Hematopoietic multipotent progenitor cell treated with erythropoietin and hydrocortisone succinate and interleukin-3 and kit ligand, for 15 days (in vitro differentiated cells): ENCODE data around the gene PPIL6.

ENCODE experiments used
- DNase-seq: peaks from one replicate; pipeline ENCODE4 v3.0.0-alpha.2; 2015; ENCODE audit warnings: low spot score

The PPIL6 gene

GRCh38 chr6:109449064-109449794 lies 8.8 kb upstream of the PPIL6 start:
- no peak for DNase-seq

DNA sequence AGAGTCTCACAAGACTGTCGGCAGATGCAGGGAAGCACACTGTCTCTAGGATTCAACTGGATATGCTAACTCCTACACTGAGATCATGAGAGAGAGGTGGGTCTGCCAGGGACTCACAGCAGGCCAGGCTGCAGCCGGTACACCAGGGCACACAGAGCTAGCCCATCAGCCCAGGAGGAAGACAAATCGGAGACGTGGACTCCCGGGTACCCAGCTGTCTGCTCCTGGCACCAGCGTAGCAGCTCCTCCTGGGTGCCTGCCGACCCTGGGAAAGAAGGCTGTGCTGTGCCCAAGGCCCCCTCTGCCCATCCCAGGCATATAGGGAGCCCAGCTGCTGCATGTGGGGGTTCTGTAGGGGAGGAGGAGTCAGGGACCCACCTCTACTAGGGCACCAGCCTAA lies 8.2 kb upstream of the PPIL6 start:
- no peak for DNase-seq

GRCh38 chr6:109447878-109448555 lies 7.6 kb upstream of the PPIL6 start:
- no peak for DNase-seq

- no peak for DNase-seq
Observed at GRCh38 chr6:109447087-109447486, 6.7 kb upstream of the PPIL6 start.

GRCh38 chr6:109446541-109446940 lies 6.1 kb upstream of the PPIL6 start:
- no peak for DNase-seq

GRCh38 chr6:109446072-109446471 lies 5.6 kb upstream of the PPIL6 start:
- DNase-seq = no peak

DNA sequence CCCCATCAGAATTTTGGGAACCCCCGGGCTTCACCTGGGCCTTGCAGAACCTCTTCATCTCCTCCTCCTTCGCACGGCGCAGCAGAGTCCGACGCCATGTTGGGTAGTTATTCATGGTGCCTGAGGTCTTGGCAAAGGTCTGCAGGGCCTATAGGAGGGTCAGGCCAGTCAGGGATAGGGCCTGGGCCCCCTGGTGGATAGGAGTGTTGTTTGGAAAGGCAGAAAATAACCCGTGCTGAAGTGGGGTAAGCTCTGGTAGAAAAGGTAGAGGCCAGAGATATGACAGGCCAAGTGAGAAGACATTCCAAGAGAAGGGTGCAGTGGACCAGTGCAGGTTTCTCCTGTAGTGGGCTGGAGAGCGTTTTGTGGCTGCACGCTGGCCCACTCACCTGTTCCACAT lies 5.0 kb upstream of the PPIL6 start:
- DNase-seq = no peak

DNA sequence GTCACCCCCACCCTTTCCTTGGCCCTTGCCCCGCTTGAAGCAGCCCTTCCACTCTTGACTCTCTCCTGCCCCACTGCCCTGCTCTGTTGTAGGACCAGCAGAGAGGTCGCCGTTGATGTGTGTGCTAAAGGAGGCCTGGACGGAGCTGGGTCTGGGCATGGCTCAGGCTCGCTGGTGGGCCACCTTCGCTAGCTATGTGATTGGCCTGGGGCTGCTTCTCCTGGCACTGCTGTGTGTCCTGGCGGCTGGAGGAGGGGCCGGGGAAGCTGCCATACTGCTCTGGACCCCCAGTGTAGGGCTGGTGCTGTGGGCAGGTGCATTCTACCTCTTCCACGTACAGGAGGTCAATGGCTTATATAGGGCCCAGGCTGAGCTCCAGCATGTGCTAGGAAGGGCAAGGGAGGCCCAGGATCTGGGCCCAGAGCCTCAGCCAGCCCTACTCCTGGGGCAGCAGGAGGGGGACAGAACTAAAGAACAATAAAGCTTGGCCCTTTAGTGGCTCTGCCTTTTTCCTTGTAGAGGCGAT lies 3.1 kb upstream of the PPIL6 start:
- no peak for DNase-seq

DNA sequence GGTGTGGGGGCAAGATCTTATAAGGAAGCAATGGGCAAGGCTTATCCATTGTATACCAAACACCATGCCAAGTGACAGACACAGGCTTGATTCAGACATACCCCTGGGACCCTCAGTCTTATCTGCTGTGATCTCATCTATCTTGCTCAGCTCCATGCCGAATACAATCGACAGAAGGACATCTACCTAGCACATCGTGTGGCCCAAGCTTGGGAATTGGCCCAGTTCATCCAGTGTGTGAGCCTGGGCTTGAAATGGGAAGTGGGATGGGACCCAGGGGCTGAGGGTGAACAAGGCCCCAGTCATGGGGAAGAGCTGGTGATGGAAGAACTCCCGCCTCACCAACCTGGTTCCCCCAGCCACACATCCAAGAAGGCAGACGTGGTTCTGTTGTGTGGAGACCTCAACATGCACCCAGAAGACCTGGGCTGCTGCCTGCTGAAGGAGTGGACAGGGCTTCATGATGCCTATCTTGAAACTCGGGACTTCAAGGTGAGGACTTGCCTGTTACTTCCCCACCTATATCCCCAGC lies 2.0 kb upstream of the PPIL6 start:
- DNase-seq = no peak

DNA sequence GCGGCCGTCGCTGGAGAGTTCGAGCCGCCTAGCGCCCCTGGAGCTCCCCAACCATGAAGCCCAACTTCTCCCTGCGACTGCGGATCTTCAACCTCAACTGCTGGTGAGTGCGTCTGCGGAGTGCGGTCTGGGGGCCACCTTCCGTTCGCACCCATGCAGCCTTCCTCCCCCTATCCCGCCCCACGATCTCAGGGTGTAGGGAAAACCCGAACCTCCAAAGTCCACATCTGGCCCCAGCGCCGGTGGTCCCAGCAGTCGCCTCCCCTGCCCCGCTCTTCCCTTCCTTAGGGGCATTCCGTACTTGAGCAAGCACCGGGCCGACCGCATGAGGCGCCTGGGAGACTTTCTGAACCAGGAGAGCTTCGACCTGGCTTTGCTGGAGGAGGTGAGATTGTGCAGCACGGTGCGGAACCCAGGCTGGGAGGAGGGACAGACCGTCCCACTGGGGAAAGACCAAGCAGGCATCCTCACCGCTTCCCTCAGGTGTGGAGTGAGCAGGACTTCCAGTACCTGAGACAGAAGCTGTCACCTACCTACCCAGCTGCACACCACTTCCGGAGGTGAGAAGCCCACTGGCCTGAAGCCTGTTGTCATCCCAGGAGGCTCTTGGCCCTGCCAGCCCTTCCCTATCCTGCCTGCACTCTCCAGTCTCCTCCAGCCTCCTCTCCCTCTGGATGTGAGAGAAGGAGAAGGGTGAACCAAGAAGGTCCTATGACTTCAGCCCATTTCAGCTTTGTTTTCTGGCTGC lies 815 bp upstream of the PPIL6 start:
- peak; percentile 35 for DNase-seq

DNA sequence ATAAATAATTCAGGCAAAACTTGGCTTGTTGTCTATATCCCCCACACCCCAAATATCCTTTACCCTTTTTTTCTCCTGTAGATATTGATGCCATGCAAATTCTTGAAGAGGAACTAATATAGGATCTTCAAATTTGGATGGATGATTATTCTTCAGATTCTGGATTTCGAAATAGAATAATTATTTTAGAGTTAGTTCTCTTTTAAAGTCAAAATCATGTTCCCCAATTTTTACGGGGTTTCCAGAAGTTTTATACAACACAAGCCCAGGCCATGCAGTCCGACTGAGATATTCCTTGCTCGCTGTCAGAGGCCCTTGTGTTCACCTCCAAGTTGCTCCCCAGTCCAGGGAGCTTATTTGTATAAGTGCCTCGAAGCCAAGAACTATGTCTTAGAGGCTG lies 4.4 kb downstream of the PPIL6 start:
- no peak for DNase-seq

GRCh38 chr6:109434456-109434855 lies 6.0 kb downstream of the PPIL6 start:
- DNase-seq = no peak

DNA sequence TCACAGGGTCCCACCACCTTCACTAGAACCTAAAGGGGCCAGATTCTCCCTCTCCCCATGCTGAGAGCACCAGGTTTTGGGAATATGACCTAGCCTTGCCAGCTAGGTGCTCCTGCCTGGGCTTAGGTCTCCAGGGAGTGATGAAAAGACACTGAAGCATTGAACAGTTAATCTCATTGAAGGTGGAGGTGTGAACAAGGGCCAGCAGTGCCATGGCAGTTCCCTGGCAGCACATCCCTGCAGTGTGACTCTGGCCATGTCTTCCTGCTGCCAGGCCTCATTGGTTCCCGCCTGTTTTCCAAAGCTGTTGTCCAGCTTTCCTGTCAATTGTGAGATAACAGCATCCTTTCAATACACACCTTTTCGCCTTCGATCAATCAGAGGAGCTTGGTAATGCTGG lies 10.9 kb downstream of the PPIL6 start:
- no peak for DNase-seq

- DNase-seq = no peak
Observed at GRCh38 chr6:109428889-109429477, 11.4 kb downstream of the PPIL6 start.

GRCh38 chr6:109424946-109425345 lies 15.5 kb downstream of the PPIL6 start:
- DNase-seq = no peak

- no peak for DNase-seq
Observed at GRCh38 chr6:109421184-109421583, 19.2 kb downstream of the PPIL6 start.

DNA sequence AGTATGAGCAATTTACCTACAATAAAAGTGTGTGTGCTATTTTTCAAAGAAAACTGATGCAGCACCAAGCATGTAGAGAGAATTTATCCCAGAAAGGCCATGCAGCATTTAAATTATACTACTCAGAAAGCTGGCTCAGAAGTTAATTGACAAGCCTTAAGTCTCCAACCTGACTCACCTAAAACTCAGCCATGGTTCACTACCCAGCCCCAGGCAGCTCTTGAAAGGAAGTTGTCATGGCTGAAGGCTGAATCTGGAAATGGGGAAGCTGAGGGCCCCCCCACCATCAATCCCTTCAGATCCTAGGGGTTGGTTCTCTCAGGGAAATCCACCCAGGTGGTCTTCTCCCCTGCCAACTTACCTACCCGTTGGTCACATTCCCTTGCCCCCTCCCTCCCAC lies 19.7 kb downstream of the PPIL6 start:
- no peak for DNase-seq

DNA sequence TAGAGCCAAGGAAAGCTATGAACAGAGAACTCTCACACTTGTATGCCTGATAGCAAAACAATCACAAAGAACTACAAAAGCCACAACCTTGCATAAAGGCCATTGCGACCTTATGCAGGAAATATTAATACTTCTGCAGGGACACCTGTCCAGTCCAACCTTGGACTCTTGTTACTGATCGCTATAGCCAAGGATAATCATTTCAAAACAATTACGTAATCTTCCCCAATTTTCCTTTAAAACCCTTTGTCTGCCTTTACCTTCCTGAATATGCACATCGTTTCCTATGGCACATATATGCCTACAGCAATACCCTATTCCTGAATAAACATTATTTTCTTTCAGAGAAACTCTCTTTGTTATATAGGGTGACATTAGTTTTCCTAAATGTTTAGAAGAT lies 22.8 kb downstream of the PPIL6 start:
- no peak for DNase-seq

DNA sequence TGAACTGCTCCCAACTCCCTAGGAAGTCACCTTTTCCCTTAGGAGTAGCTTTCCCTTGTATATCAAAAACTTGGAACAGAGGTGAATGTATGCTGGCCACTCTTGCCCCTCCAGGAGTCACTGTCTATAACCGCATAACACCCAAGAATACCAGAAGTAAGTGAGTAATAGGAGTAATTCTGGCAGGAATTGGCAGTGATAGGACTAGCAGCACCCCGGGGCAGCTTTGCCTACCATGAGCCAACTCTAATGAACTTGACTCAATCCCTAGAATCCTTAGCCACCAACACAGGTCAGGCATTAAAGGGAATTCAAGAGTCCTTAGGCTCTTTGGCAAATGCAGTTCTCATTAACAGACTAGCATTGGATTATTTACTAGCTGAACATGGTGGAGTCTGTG lies 29.4 kb downstream of the PPIL6 start:
- DNase-seq = no peak

DNA sequence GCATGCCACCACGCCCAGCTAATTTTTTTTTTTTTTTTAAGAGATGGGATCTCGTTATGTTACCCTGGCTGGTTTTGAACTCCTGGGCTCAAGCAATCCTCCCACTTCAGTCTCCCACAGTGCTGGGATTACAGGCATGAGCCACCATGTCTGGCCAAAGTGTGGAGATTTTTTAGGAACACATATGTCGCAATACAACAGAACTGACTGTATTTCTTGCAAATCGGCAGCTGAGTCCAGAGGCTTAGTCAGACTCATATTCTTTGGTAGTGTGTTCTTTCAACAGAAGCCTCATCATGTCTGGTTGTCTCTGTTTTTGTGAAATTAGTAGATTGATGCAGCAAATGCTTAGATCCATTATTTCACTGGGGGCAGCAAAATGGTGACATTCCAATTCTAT lies 34.2 kb downstream of the PPIL6 start:
- DNase-seq = no peak

DNA sequence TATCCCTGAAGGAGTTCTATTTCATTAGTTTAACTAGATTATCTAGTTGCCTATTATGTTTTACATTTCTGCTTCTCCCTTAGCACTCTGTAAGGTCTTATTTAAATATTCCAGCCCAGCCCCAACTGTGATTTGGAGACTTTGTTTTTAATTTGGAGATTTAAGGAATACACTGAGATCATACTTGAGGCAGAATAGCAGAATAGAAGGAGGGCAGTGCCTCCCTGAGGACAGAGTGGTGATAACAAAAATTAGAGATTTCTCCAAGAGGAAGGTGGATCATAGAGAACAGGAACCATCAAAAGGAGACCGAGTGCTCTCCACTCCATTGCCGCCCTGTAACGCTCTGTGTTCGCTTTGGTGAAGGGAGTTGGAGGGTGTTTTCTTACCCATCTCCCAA lies 43.4 kb downstream of the PPIL6 start:
- no peak for DNase-seq

DNA sequence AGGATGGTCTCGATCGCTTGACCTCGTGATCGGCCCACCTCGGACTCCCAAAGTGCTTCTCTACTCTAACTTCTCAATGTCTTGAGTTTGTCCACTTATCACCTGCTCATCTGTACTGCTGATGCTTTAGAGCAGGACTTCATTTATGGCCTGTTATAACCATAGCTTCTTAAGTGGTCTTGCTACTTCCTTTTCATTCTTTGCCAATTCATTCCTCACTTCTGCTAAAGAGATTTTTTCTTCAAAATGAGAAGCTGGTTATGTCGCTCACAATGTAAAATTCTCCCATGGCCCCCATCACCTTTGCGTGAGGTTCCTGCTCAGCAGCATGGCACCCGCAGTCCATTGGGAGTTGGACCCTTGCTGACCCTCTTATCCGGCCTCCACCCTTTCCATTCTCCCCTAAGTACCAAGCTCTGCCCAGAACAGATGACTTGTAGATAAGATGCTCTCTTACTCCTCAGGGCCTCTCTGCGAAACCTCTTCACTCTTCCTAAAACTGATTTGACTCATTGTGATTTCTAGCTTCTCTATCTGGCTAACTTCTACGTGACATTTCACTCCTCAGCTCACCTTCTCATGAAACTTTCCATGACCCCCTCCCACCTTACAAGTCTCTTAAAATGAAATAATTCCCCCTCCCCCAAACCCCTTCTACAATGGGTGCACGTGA lies 44.2 kb downstream of the PPIL6 start:
- DNase-seq = no peak
